Inferior parietal cortex (tissue), 1 donor: ENCODE data around the gene DTNBP1.

Experiments used
- DNase-seq: peaks from one replicate; pipeline ENCODE4 v3.0.0-alpha.2; 2016; ENCODE audit errors: extremely low spot score

DTNBP1 gene

GRCh38 chr6:15623276-15624116 is 39.3 kb downstream of the DTNBP1 start:
- DNase-seq, result peak; percentile 59

GRCh38 chr6:15622045-15622740 is 40.6 kb downstream of the DTNBP1 start:
- DNase-seq, result no peak

DNA sequence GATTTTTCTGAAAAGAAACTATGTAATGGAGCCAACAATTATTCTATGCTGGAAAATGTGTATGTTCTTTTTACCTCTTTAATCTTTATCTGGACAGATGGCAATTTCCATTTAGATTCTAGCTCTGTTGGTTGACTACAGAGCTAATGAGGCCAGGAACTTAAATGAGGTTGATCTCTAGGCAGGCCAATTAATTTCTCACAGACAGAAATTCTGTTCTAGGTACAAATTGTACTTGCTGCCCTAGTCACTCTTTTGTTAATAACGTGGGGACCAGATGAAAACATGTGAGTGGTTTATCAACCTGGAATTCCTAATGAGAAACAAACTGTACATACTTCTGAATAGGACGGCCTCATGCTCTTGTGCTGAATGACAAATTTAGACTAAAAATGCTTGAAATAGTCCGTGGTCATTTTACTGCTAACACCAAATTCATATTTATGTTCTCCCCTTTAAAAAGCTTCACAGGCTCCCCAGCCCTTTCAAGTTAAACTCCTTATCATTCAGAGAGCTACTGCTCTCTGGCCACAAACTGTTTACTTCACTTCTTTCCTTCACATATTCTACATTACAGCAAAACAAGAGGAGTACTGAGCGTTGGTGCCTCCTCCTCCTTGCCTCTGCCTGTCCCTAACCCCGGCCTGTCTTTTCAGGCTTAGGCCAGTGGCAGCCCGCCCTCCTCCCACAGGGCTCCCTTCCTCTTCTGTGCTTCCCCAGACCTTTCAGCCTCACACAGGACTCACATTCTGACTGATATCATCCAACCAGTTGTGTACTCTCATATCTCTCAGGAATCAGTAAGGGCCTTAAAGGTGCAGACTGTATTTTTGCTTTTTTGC is 41.4 kb downstream of the DTNBP1 start:
- peak; percentile 45 for DNase-seq

DNA sequence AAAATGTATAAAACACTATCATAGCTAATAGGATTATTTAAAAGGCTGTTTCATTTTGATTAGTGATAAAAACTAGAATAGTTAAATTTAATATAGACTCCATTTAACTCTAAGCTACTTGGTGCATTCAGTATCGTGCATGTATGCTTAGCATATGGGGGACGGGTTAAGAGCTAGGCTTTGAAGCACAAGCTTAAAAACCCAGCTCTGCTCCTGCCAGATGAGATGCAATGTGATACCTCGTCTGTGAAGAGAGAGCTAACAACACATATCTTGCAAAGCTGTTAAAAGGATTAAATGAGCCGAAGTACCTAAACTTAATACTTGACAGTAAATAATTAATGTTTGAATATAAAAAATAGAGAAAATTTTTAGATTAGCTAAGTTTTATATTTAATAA is 42.2 kb downstream of the DTNBP1 start:
- no peak for DNase-seq

DNA sequence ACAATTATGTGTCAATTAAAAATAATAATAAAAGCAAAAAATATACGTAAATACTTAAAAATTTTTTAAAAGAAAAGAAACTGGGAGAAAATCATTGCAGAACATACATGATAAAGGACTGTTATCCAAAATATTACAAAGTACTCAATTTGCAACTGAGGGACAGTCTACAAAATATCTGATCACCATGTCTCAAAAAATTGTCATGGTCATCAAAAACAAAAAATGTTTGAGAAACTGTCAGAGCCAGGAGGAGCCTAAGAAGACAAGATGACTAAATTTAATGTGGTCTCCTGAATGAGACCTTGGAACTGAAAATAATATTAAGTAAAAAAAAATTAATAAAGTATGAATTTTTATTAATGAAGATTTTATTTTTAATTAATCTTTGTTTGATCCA is 43.5 kb downstream of the DTNBP1 start:
- DNase-seq, result no peak

- no peak for DNase-seq
These were observed 44.1 kb downstream of the DTNBP1 start for GRCh38 chr6:15618685-15619084.

DNA sequence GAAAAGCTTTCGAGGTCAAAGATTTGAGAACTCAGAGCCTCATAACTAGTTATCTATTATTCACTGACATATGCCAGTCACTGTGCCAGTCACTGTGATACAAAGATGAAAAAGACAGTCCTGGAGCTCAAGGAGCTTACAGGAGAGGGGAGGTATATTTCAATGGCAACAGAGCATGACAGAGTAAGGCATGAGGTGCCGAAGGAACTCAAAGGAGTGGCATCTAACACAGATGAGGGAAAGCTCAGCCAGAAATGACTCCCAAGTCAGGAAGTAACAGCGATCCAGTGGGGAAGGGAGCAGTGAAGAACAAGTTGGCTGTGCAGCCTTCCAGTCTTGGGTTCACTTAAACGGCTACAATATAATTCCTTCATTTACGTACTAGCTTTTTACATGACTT is 46.6 kb downstream of the DTNBP1 start:
- DNase-seq, result no peak

DNA sequence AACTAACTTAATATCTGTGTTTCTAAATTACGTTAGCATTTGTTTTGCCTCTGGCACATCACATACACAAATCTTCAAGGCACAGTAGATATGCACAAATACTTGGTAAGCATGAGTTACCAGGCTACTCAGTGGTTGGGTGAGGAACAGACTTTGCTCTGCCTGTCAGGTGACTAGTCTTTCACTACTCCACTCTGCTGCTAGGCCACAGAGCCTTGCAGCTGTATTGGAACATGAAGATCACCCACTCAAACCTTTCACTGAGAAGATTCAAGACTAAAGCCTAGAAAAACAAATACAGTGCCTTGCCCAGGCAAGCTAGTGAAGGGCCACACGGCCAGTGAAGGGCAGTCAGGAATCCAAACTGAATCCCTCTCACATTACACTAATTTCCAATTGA is 47.0 kb downstream of the DTNBP1 start:
- no peak for DNase-seq

- DNase-seq, result no peak
These were observed 48.6 kb downstream of the DTNBP1 start for GRCh38 chr6:15614277-15614676.

DNA sequence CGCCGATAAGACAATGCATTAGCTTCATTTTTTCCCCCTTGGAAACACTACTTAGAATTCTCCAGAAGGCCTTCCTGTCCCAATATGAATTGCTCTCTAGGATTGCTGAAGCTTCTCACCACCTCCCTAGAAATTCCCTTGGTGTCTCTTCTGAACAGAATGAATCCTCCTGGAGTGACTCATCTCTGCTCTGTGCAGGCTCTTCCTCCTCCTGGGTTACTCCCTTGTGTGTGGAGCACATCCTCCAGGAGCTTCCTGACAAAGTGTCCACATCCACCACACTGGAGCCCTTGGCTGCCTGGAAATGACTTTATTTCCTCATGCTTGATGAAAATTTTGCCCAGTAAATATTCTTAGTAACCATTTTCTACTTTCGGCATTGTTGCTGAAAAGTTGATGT is 54.4 kb downstream of the DTNBP1 start:
- DNase-seq, result no peak

GRCh38 chr6:15607603-15608002 is 55.2 kb downstream of the DTNBP1 start:
- DNase-seq, result no peak

DNA sequence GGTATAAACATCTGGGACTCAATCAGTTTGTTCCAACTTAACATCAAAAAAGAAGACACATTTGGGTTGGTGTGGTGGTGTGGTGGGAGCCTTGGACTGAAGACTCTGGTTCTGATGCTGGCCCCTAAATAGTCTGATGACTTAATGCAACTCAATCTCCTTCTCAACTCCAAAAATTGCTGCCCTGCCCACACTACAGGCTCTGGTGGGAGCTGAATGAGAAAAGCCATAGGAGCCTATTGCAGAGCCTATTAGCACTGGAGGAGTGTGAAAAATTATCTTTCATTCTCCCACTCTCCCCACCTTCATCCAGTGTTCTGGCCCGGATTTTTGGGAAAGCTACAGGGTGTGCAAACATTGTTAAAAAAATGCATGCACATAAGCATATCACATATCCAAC is 56.5 kb downstream of the DTNBP1 start:
- no peak for DNase-seq

GRCh38 chr6:15604843-15605242 is 58.0 kb downstream of the DTNBP1 start:
- no peak for DNase-seq

GRCh38 chr6:15602154-15602553 is 60.7 kb downstream of the DTNBP1 start:
- DNase-seq, result no peak

DNA sequence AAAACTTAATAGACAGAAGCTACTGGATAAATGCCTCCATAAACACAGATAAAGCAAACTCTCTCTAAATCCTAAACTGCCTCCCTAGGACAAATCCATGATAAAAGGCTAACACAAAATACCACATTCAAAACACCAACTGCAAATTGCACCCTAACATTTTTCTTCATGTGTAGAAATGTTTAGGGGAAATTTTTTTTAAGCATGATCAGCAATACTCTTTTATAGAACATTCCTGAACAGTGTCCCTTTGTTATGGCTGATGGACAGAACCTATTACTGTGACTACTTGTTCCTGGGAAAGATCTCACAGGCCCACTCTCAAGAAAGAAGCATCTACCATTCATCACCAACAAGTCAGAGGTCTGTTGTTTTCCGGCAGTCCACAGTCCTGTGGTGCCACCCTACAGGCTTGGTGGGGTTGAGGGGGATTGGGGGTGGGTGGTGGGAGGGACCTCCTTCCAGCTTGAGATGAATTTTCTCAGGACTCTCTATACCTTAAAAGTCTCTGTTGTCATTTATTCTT is 64.5 kb downstream of the DTNBP1 start:
- DNase-seq, result no peak

DNA sequence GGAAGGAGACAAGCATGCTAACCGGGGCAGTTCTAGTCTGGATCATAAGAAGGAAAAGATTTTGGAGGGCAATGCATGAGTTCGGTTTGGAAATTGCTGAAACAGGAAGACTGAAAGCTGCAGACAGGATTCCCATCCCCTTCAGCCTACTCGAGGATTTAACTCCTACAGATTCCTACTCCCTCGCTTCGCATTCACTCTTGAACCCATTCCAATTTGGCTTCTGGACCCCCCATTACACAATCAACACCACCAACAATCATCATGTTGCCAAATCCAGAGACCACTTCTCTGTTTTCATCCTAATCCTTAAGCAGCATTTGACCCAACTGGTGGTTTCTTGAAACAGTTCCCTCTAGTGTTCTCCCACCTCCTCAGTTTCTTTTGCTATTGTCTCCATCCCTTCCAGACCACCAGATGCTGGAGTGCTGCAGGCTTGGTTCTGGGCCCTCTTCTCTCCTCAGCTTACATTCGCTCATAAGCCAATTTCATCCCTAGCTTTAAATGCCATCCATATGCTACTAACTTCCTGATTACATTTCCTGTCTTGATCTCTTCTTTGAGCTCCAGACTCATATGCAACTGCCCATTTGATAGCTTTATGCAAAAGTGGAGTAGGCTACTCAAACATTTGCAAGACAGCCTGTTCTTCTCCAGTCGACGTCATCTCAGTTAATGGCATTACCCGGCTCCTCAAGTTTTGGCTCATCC is 66.5 kb downstream of the DTNBP1 start:
- no peak for DNase-seq

DNA sequence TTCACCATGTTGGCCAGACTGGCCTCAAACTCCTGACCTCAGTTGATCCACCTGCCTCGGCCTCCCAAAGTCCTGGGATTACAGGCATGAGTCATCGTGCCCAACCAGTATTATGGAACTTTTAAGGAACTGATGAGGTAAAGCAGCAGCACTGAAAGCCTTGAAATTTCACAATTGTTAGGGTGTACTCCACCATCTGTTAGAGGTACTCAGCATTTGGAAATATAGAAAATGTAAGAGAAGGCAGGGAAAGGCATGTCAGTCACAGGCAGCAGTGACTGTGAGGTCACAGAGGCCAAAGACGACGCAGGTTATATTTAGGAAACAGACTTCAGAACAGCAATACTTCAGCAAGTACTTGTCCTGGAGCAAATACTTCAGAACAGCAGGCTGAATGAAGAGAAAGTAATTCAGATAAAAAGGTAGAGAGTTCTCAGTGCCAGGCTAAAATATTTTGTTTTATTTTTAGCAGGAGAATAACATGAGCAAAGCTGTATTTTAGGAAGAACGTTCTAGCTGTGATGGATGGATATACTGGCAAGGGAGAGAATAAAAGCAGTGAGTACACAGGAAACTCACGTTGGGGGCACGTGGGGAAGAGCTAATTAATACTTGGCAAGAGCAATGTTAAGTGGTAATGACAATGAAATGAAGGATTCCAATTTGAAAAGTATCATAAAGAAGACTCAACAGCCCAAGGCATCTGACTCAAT is 67.2 kb downstream of the DTNBP1 start:
- DNase-seq, result no peak

GRCh38 chr6:15594512-15595259 is 68.1 kb downstream of the DTNBP1 start:
- DNase-seq, result no peak

DNA sequence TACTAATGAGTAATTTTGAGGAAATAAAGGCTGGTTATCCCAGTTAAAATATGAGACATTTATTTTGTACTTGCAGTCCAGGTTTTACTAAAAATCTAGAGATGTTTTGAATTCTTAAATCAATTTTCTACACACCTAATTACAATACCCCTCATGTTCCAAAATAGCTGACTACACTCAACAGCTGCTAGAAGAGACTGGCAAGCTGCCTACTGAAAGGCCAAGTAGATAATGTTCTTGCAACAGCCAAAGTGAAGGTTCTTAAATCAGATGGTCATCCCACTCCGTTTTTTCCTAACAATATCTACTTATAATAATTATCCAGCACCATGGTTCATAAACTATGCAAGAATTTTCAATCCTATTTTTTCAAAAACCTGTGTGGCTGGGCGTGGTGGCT is 69.0 kb downstream of the DTNBP1 start:
- no peak for DNase-seq

- no peak for DNase-seq
These were observed 70.2 kb downstream of the DTNBP1 start for GRCh38 chr6:15592610-15593009.
